Fibroblast of lung (primary cell): ENCODE data around the gene SIRT4. TPM values are rescaled to one million over a fixed set of nuclear protein-coding genes. Genes with fewer than 3 reads are reported as not detected.
A peak's percentile ranks its signal among the peaks of the same experiment; 100 is the strongest.

Experiments
- DNase-seq, 2 donors: peaks; one replicate each; pipeline versions ENCODE4 v3.0.0 to v3.0.0-alpha.2; 2010; ENCODE audit warnings: low read depth in 2 of 2
- H2AFZ ChIP-seq: 2 replicates; pipeline ENCODE4 v1.5.1; 2012; ENCODE audit warnings: low read length, control low read depth, inconsistent platforms
- H3K27ac ChIP-seq: 2 replicates; pipeline ENCODE4 v1.5.1; 2011; ENCODE audit warnings: low read length, control low read depth; ENCODE audit not compliant: insufficient read depth
- H3K27me3 ChIP-seq: 2 replicates; pipeline ENCODE4 v1.5.1; 2011; ENCODE audit warnings: mild to moderate bottlenecking, low read length; ENCODE audit not compliant: control insufficient read depth, insufficient read depth
- H3K36me3 ChIP-seq: 2 replicates; pipeline ENCODE4 v1.5.1; 2011; ENCODE audit warnings: low read length; ENCODE audit not compliant: control insufficient read depth, insufficient read depth
- H3K4me1 ChIP-seq: 2 replicates; pipeline ENCODE4 v1.5.1; 2011; ENCODE audit warnings: low read length; ENCODE audit not compliant: control insufficient read depth, insufficient read depth; ENCODE audit errors: extremely low read depth
- H3K4me2 ChIP-seq: 2 replicates; pipeline ENCODE4 v1.5.1; 2011; ENCODE audit warnings: low read length, control low read depth; ENCODE audit not compliant: insufficient read depth; ENCODE audit errors: extremely low read depth
- H3K4me3 ChIP-seq, 4 experiments: fragments of 200-600 bp in 1 of 4; sonication (generic) in 1 of 4; replicated peaks in 1 of 4; 2 replicates each; pipeline ENCODE4 v1.5.1; 2011 to 2016; ENCODE audit warnings: low read length in 4 of 4, low read depth in 3 of 4, mild to moderate bottlenecking in 3 of 4, control low read depth in 2 of 4, inconsistent platforms in 1 of 4, mixed read lengths in 1 of 4; ENCODE audit not compliant: insufficient read depth in 1 of 4; ENCODE audit errors: control extremely low read depth in 1 of 4
- H3K79me2 ChIP-seq: 2 replicates; pipeline ENCODE4 v1.5.1; 2012; ENCODE audit warnings: mild to moderate bottlenecking, low read length, inconsistent platforms; ENCODE audit not compliant: control insufficient read depth, insufficient read depth
- H3K9ac ChIP-seq: 2 replicates; pipeline ENCODE4 v1.5.1; 2011; ENCODE audit warnings: mild to moderate bottlenecking, low read length, control low read depth; ENCODE audit not compliant: insufficient read depth
- H3K9me3 ChIP-seq: 2 replicates; pipeline ENCODE4 v1.5.1; 2012; ENCODE audit warnings: low read depth, low read length; ENCODE audit not compliant: control insufficient read depth, insufficient read depth
- H4K20me1 ChIP-seq: 2 replicates; pipeline ENCODE4 v1.5.1; 2011; ENCODE audit warnings: low read length; ENCODE audit not compliant: control insufficient read depth, insufficient read depth; ENCODE audit errors: extremely low read depth
- CTCF ChIP-seq, 2 donors: IDR thresholded peaks in 1 of 2; conservative IDR thresholded peaks in 1 of 2; 1 replicate in 1 of 2; 2 replicates in 1 of 2; pipeline ENCODE4 v1.5.1; 2011 to 2012; ENCODE audit warnings: low read length in 2 of 2, control low read depth in 1 of 2, inconsistent platforms in 1 of 2, low read depth in 1 of 2, mild to moderate bottlenecking in 1 of 2
- EZH2 ChIP-seq: IDR thresholded peaks from 2 replicates; pipeline ENCODE4 v1.5.1; 2012; ENCODE audit warnings: low read length, control low read depth, mild to moderate bottlenecking; ENCODE audit errors: missing control alignments
- polyA plus RNA-seq, 2 donors: library from polyadenylated mRNA; depleted of rRNA in 1 of 2; stranded (reverse) in 1 of 2; unstranded in 1 of 2; fragments of >200 nt; gene quantifications; 2 replicates each; pipeline ENCODE4 v1.2.1, GENCODE V29; 2011 to 2012; ENCODE audit warnings: missing spikeins in 1 of 2
- total RNA-seq: library from RNA; depleted of rRNA; stranded (reverse); fragments of >200 nt; gene quantifications from 2 replicates; pipeline ENCODE4 v1.2.1, GENCODE V29; 2014

Gene SIRT4
- total and polyA plus RNA-seq, 2 donors (not counting 1 experiment from before 2014, with no cell fraction given), result 1.2 to 2.5 TPM

GRCh38 chr12:120287491-120287890, 14.6 kb upstream of the SIRT4 start:
- Histone ChIP-seq H3K9me3 (no peaks in the 10 kb centered on the region), H3K79me2 (no peaks in the 10 kb centered on the region), H3K36me3 (no peaks in the 10 kb centered on the region), H2AFZ (no peak overlapping the region), H3K4me2 (no peak overlapping the region), H3K9ac (no peak overlapping the region), H3K27ac (no peak overlapping the region), H3K4me1 (peaks cover 4% of the 10 kb centered on the region), H4K20me1 (no peaks in the 10 kb centered on the region), H3K4me3 (no peak overlapping the region), H3K27me3 (no peaks in the 10 kb centered on the region)
- no peak for DNase-seq
- TF ChIP-seq CTCF (conservative IDR thresholded peaks at IDR 0.05 in 1 of 2, IDR thresholded peaks at IDR 0.05 in 1 of 2; ENCODE audit: low read depth in 1 of 2, low read length in 2 of 2) (no peak), EZH2 (no peak)

GRCh38 chr12:120290609-120291305, 11.4 kb upstream of the SIRT4 start:
- Histone ChIP-seq H4K20me1 (no peaks in the 10 kb centered on the region), H3K27me3 (no peaks in the 10 kb centered on the region), H2AFZ (no peak overlapping the region), H3K36me3 (no peaks in the 10 kb centered on the region), H3K9me3 (no peaks in the 10 kb centered on the region), H3K4me3 (peak overlapping the region in 3 of 4 experiments; percentile 29 to 41 (median 32)), H3K4me1 (peaks cover 4% of the 10 kb centered on the region), H3K27ac (peak overlapping the region; percentile 63), H3K4me2 (peak overlapping the region; percentile 80), H3K9ac (no peak overlapping the region), H3K79me2 (no peaks in the 10 kb centered on the region)
- TF ChIP-seq EZH2 (no peak), CTCF (conservative IDR thresholded peaks at IDR 0.05 in 1 of 2, IDR thresholded peaks at IDR 0.05 in 1 of 2; ENCODE audit: low read depth in 1 of 2, low read length in 2 of 2) (no peak)
- no peak for DNase-seq

- H3K4me2 ChIP-seq, result peak overlapping the region; percentile 67
- no peaks in the 10 kb centered on the region for H3K79me2 ChIP-seq
- H3K4me3 ChIP-seq, result peak overlapping the region; percentile 11 to 82 (median 38)
- no peaks in the 10 kb centered on the region for H4K20me1 ChIP-seq
- TF ChIP-seq CTCF (conservative IDR thresholded peaks at IDR 0.05 in 1 of 2, IDR thresholded peaks at IDR 0.05 in 1 of 2; ENCODE audit: low read depth in 1 of 2, low read length in 2 of 2) (no peak), EZH2 (no peak)
- H3K9ac ChIP-seq, result peak overlapping the region; percentile 56
- DNase-seq, result no peak
- H3K4me1 ChIP-seq, result peaks cover 4% of the 10 kb centered on the region
- H3K36me3 ChIP-seq, result no peaks in the 10 kb centered on the region
- peak overlapping the region; percentile 100 for H3K27ac ChIP-seq
- no peaks in the 10 kb centered on the region for H3K27me3 ChIP-seq
- no peak overlapping the region for H2AFZ ChIP-seq
- no peaks in the 10 kb centered on the region for H3K9me3 ChIP-seq
Observed at GRCh38 chr12:120292411-120292660, 9.8 kb upstream of the SIRT4 start.
